Posterior cingulate gyrus (tissue), 11 donors: ENCODE data around the gene CCDC51.
"Not testable (repeated sequence)": the region's sequence is repeated elsewhere in the genome, so short reads cannot be mapped to it uniquely, and the experiment has no call there.

Experiments
- DNase-seq, 10 donors: peaks; one replicate each; pipeline versions ENCODE4 v3.0.0 to v3.0.0-alpha.2; 2020 to 2021; ENCODE audit warnings: mixed read lengths in 3 of 10
- intact Hi-C: fragments of 100-400 bp; cut with DNase I; formaldehyde crosslinking; loops from one replicate; pipeline ENCODE4 v1.15.1; 2023

The CCDC51 gene

GRCh38 chr3:48467110-48467454 lies 27.2 kb upstream of the CCDC51 start:
- intact Hi-C loops, result loop anchor here (5.0 kb wide), 1 partner anchor 35 kb away; the partner anchor contains the start of gene SHISA5

GRCh38 chr3:48466386-48467109 lies 26.6 kb upstream of the CCDC51 start:
- DNase-seq, result peak in 1 of 10 donors; percentile 82

More at GRCh38 chr3:48467110-48467454, 27.2 kb upstream of the CCDC51 start:
- DNase-seq, result no peak

GRCh38 chr3:48465531-48466378 lies 25.8 kb upstream of the CCDC51 start:
- intact Hi-C loops, result loop anchor here (1.0 to 5.0 kb wide), 2 partner anchors 37 to 83 kb away; partner anchors contain the start of gene SHISA5
- peak; percentile 88 to 99 (median 94) for DNase-seq

More at GRCh38 chr3:48466386-48467109, 26.6 kb upstream of the CCDC51 start:
- intact Hi-C loops, result loop anchor here (5.0 kb wide), 1 partner anchor 36 kb away; the partner anchor contains the start of gene SHISA5

GRCh38 chr3:48465237-48465530 lies 25.3 kb upstream of the CCDC51 start:
- DNase-seq, result no peak
- intact Hi-C loops, result loop anchor here (1.0 to 5.0 kb wide), 2 partner anchors 37 to 83 kb away; partner anchors contain the start of gene SHISA5

GRCh38 chr3:48464713-48465221 lies 24.8 kb upstream of the CCDC51 start:
- DNase-seq, result peak in 1 of 10 donors; percentile 82
- intact Hi-C loops, result loop anchor here (1.0 to 5.0 kb wide), 2 partner anchors 38 to 84 kb away; partner anchors contain the start of gene SHISA5

DNA sequence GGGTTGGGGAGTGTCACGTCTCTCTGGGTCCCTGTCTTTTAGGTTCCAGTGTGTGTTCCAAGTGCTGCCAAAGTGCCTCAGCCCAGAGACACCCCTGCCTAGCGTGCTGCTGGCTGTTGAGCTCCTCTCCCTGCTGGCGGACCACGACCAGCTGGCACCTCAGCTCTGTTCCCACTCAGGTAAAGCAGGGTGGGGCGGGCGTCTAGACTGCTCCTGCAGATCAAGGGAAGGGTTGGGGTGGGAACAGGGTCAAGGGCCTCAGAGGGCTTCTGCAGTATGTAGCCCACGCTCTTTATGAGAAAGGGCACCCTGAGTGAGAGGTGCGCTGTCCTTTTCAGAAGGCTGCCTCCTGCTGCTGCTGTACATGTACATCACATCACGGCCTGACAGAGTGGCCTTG lies 23.8 kb upstream of the CCDC51 start:
- no peak for DNase-seq
- intact Hi-C loops, result no loop called here

- peak in 1 of 10 donors; percentile 48 for DNase-seq
- intact Hi-C loops, result not testable (repeated sequence)
These were observed 21.8 kb upstream of the CCDC51 start for GRCh38 chr3:48461767-48462166.

DNA sequence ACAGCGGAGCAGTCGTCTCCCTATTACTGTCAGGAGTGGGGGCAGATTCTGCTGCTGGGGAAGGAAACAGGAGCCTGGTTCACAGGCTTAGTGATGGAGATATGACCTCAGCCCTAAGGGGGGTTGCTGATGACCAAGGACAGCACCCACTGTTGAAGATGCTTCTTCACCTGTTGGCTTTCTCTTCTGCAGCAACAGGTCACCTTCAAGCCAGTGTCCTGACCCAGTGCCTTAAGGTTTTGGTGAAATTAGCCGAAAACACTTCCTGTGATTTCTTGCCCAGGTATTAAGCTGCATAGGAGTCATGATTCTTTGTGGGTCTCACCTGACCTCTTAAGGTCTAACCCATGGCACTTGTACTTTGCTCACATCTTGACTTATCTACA lies 20.6 kb upstream of the CCDC51 start:
- intact Hi-C loops, result no loop called here
- DNase-seq, result no peak

- intact Hi-C loops, result no loop called here
- DNase-seq, result peak in 1 of 10 donors; percentile 61
These were observed 20.0 kb upstream of the CCDC51 start for GRCh38 chr3:48459773-48460516.

DNA sequence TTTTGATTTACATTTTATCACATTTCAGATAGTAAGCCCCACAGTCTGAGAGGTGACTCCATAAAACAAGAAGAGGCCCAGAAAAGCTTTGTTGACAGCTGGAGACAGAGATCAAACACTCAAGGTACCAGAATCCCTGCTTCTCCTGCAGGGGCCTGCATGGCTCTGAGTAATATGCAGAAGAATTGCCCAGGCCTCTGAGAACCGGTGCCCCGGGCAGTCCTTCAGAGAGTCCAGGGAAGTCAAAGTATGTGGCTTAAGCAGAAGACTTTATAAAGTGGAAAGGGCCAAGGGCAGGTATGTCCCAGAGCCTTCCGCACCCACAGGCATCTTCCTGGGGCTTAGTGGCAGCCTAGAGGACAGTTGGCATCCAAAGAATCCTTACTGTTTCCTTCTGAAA lies 19.4 kb upstream of the CCDC51 start:
- DNase-seq, result peak in 1 of 10 donors; percentile 20
- intact Hi-C loops, result no loop called here

GRCh38 chr3:48456456-48456855 lies 16.5 kb upstream of the CCDC51 start:
- intact Hi-C loops, result no loop called here
- no peak for DNase-seq

DNA sequence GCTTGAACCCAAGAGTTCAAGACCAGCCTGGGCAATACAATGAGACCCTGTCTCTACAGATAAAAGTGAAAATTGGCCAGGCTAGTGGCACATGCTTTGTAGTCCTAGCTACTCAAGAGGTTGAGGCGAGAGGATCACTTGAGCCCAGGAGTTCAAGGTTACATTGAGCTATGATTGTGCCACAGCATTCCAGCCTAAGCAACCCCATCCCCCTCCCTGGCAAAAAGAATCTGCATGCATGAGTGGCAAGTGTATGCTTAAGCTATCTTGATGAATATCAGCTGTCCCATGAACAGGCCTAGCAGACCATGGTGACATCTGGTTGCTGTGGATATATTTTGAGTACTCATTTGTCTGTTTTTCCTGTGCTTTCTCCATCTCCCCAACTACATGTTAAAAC lies 11.4 kb upstream of the CCDC51 start:
- DNase-seq, result no peak
- intact Hi-C loops, result no loop called here

GRCh38 chr3:48446425-48447193 lies 6.7 kb upstream of the CCDC51 start, which contains the start of gene ATRIP:
Gene ATRIP, plus strand, starts transcription at chr3:48446737. Its CDS starts 109 bp downstream, at chr3:48446846.
- intact Hi-C loops, result loop anchor here (5.0 kb wide), 1 partner anchor 111 kb away; the partner anchor contains the start of gene PFKFB4
- peak; percentile 85 to 99 (median 92) for DNase-seq

DNA sequence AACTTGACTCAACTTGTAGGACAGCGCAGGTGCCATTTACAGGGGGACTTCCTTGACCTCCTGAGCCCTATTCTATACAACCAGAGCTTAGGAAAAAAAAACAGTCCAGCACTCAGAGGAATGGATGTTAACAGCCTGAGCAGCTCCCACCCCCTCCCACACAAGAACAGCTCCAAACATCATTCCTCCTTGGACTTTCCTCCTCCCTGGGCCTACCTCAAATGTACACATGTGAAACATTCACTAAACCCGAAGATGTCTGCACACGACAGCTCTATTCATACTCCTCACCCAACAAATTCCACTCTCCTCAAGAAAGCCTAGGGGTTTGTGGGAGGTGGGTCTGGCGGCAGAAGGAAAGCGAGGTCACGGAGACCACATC lies 6.1 kb upstream of the CCDC51 start:
- DNase-seq, result no peak
- intact Hi-C loops, result loop anchor here (5.0 kb wide), 1 partner anchor 111 kb away; the partner anchor contains the start of gene PFKFB4

GRCh38 chr3:48445277-48445882 lies 5.5 kb upstream of the CCDC51 start:
- intact Hi-C loops, result loop anchor here (5.0 kb wide), 1 partner anchor 112 kb away; the partner anchor contains the start of gene PFKFB4
- peak in 1 of 10 donors; percentile 11 for DNase-seq

DNA sequence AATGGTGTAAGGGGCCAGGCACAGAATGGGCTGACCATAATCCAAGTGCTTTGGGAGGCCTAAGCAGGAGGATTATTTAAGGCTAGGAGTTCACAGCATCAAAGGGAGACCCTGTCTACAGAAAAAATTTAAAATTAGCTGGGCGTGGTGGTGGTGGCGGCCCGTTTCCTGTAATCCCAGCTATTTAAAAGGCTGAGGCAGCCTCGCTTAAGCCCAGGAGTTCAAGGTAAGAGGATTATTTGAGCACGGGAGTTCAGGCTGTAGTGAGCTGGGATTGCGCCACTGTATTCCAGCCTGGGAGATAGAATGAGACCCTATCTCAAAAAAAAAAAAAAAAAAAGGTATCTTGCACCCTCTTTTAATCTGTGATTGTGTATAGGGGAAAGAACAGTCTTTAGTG lies 2.0 kb upstream of the CCDC51 start:
- intact Hi-C loops, result no loop called here
- no peak for DNase-seq

- DNase-seq, result peak in 1 of 10 donors; percentile 82
- intact Hi-C loops, result no loop called here
These were observed 655 bp upstream of the CCDC51 start for GRCh38 chr3:48440590-48440958.

- DNase-seq, result peak in 1 of 10 donors; percentile 26
- intact Hi-C loops, result loop anchor here (2.0 to 5.0 kb wide), 2 partner anchors 205 to 246 kb away; no protein-coding TSS in a partner anchor
These were observed 2.1 kb downstream of the CCDC51 start for GRCh38 chr3:48437812-48438211.

- intact Hi-C loops, result loop anchor here (1.0 to 5.0 kb wide), 4 partner anchors 36 to 245 kb away; no protein-coding TSS in a partner anchor
- DNase-seq, result peak in 1 of 10 donors; percentile 35
These were observed 3.1 kb downstream of the CCDC51 start for GRCh38 chr3:48436855-48437254.
